ENCODE measurements around the gene COL11A2. TPM values are rescaled to one million over a fixed set of nuclear protein-coding genes. Genes with fewer than 3 reads are reported as not detected.

The COL11A2 gene
- total RNA-seq = 0.16 and 0.17 TPM in 2 replicates

GRCh38 chr6:33192105-33192646, at the start of gene COL11A2:
Gene COL11A2 (minus strand): TSS chr6:33192467. CDS start chr6:33192240, 227 bp downstream.

GRCh38 chr6:33208091-33208967, 16.1 kb upstream of the COL11A2 start, which contains the start of gene RING1:
Gene RING1 (plus strand): TSS chr6:33208500. CDS start chr6:33208823, 323 bp downstream.

GRCh38 chr6:33204415-33205190, 12.3 kb upstream of the COL11A2 start, which contains the start of gene HSD17B8:
Gene HSD17B8 (plus strand): TSS chr6:33204655. CDS start chr6:33204669, 14 bp downstream.

GRCh38 chr6:33200219-33201146, 8.2 kb upstream of the COL11A2 start, which contains the start of the genes RXRB and SLC39A7:
Gene RXRB (minus strand): TSS chr6:33200665. CDS start chr6:33200476, 189 bp downstream.
Gene SLC39A7 (plus strand): TSS chr6:33200867. CDS start chr6:33201246, 379 bp downstream.

Other genes with a start within 250 kb of the COL11A2 start
- 4.6 and 5.3 TPM in 2 replicates for gene HLA-DMA, start 239.4 kb downstream of the COL11A2 start, total RNA-seq
- 43.8 and 55.0 TPM in 2 replicates for gene BRD2, start 223.9 kb downstream of the COL11A2 start, total RNA-seq
- under 0.01 TPM in 1 of 2 replicates, not detected in the other for gene HLA-DOA, start 182.9 kb downstream of the COL11A2 start, total RNA-seq
- 2.4 TPM in 1 of 2 replicates, not detected in the other for gene HLA-DPA1, start 118.8 kb downstream of the COL11A2 start, total RNA-seq
- 3.5 and 10.4 TPM in 2 replicates for gene HLA-DPB1, start 116.5 kb downstream of the COL11A2 start, total RNA-seq
- 25.2 and 26.4 TPM in 2 replicates for gene RXRB, start 8.2 kb upstream of the COL11A2 start, total RNA-seq
- gene SLC39A7, start 8.4 kb upstream of the COL11A2 start, total RNA-seq = 121 and 154 TPM in 2 replicates
- 9.5 and 10.9 TPM in 2 replicates for gene HSD17B8, start 12.2 kb upstream of the COL11A2 start, total RNA-seq
- gene RING1, start 16.0 kb upstream of the COL11A2 start, total RNA-seq = 45.4 and 50.0 TPM in 2 replicates
- gene VPS52, start 79.4 kb upstream of the COL11A2 start, total RNA-seq = 46.5 and 49.3 TPM in 2 replicates
- 6,387 and 9,959 TPM in 2 replicates for gene RPS18, start 79.6 kb upstream of the COL11A2 start, total RNA-seq
- 13.6 and 14.6 TPM in 2 replicates for gene B3GALT4, start 84.7 kb upstream of the COL11A2 start, total RNA-seq
- 71.7 and 97.4 TPM in 2 replicates for gene WDR46, start 96.8 kb upstream of the COL11A2 start, total RNA-seq
- gene PFDN6, start 97.1 kb upstream of the COL11A2 start, total RNA-seq = 29.7 and 41.6 TPM in 2 replicates
- gene RGL2, start 106.5 kb upstream of the COL11A2 start, total RNA-seq = 21.9 and 23.9 TPM in 2 replicates
- gene TAPBP, start 121.6 kb upstream of the COL11A2 start, total RNA-seq = 28.6 and 31.1 TPM in 2 replicates
- 21.8 and 34.4 TPM in 2 replicates for gene ZBTB22, start 125.3 kb upstream of the COL11A2 start, total RNA-seq
- 32.8 and 72.2 TPM in 2 replicates for gene DAXX, start 130.5 kb upstream of the COL11A2 start, total RNA-seq
- 0.52 and 2.7 TPM in 2 replicates for gene KIFC1, start 199.4 kb upstream of the COL11A2 start, total RNA-seq
- gene PHF1, start 218.5 kb upstream of the COL11A2 start, total RNA-seq = 21.1 and 21.9 TPM in 2 replicates
- 90.8 and 170 TPM in 2 replicates for gene CUTA, start 225.6 kb upstream of the COL11A2 start, total RNA-seq
- gene SYNGAP1, start 227.6 kb upstream of the COL11A2 start, total RNA-seq = 3.5 and 5.2 TPM in 2 replicates

Measured in bronchial smooth muscle cell (primary cell).